HG03558 (cell line): ENCODE results near the gene JCAD.
"Not testable (repeated sequence)": the region's sequence is repeated elsewhere in the genome, so short reads cannot be mapped to it uniquely, and the experiment has no call there.

Experiments used
- ATAC-seq: cut with Tn5 transposase; IDR thresholded peaks from one replicate; pipeline ENCODE4 v1.9.1; 2021; ENCODE audit warnings: moderate number of reproducible peaks; ENCODE audit not compliant: unreplicated experiment; ENCODE audit errors: extremely low read depth

JCAD gene

DNA sequence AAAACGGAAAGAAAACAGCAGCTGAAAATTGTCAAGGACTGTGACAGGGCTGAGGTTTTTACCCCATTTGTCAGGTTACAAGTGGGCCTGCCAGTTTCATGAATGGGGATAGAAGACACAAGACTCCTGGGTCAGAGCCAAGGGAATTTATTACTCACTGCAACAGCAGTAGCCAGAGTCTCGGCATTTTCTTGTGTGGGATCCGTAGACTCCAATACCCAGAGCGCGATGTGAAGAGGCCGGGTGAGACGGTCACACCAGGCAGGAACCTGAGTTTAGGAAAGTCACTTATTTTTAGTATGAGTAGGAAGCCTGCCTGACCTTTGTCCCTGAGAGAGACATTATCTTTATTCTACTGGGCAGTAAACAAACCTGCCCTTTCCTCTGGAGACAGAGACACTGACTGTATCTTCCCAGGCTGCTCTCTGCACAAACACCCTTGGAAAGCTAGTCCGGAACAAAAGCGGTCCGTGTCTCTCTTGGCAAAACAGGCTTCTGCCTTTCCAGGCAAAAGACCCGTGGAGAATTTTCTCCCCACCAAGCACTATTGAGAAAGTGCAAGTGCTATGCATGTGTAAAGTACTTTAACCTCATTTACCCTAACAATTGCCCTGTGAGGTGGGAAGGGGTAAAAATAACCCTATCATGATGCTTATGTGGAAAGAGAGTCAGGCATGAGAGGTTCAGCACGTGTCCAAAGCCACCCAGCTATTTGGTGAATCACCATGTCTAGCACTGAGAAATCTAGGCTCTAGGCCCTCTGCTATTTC lies 58.4 kb downstream of the JCAD start:
- ATAC-seq, result no peak

DNA sequence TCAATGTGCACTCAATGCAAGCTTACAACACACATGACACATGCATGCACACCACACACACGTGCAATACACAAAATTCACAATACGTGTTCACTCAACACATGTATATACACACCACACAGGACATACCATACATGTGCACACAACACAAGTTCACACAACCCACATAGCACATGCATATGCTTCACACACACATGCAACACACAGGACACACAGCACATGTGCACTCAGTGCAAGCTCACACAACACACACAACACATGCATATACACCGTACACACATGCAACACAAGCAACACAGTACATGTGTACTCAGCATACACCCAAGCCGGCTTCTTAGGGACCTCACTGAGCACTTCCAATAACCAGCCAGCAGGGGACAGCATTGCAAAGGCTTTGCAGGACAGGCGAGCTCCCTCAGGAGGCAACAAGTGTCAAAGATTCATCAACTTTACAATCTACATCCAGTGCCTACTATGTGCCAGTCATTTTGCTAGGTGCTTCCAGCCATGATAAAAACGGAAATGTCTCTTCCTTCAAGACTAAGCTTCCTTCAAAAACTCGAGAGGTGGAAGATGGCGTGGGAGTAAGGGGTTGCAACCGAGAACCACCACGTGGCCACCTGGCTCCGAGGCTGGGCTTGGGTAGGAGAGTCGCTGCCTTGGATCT lies 61.1 kb downstream of the JCAD start:
- no peak for ATAC-seq

DNA sequence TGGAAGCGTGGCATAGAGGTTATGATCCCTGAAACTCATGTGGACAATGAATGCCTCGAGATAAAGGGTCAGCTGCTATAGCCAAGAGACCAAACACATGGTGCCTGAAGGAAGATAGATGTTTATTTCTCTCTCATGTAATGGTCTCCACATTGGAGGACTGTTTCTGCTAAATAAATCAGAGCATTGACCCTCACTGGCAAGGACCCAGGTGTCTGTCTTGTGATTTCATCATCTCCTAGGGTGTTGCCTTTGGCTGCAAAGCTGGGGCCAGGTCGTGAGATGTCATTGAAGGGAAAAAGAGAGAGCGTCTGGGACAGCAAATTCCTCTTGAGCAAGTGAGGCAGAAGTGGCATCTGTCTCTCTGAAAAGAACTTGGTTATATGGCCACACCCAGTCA lies 64.6 kb downstream of the JCAD start:
- ATAC-seq, result no peak

DNA sequence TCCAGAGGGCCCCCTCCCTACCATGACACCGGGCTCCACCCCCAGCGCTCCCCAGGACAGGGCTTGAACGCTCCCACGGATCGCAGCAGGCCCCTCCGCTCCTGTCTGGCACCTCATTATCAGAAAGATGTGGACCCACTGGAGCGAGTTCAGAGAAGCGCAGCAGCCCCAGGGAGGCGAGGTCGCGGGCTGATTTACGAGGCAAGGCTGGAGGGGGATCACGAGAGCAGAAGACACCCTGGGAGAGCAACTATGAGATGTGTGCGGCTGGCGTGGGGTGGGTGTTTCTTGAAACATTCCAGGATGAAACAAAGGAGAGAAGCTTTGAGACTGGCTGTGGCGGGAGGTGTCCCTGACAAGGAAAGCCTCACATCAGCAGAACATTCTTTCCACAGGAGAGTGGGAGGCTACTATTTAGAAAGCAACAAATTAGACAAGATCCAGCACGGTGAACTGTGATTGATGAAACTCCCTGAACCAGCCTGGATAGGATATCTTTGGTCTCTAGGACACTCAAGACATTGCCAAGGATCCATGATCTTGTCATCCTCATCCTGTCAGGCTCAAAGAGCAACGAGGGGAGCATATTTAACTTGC lies 66.0 kb downstream of the JCAD start:
- ATAC-seq, result no peak

DNA sequence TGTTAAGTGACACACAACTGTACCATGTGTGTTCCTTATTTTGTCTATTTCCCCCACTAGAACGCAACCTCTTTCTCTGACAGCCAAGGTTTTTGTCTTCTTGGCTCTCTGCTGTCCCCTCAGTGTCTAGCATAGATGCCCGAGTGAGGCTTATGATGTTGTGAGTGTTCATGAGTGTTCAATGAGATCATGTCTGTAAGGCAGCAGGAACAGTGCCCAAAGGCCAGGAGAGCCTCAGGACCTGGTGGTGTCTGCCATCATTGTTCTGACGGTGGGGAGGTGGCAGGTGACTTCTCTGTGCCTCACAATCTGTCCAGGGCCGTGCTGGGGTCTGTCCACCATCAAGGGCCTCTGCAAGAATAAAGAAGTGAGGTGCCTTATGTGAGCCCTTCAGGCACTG lies 66.5 kb downstream of the JCAD start:
- no peak for ATAC-seq

DNA sequence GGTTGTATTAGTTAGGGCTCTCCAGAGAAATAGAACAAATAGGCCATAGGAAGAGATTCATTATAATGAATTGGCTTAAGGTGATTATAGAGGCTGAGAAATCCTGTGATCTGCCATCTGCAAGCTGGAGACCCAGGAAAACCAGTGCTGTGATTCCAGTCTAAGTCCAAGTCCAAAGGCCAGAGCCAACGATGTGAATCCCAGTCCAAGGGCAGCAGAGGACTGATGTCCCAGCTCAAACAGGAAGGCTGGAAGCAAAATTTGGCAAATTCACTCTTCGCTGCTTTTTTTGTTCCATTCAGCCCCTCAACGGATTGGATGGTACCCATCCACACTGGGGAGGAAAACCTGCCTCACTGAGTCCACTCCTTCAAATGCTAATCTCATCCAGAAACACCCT lies 68.0 kb downstream of the JCAD start:
- ATAC-seq, result no peak

DNA sequence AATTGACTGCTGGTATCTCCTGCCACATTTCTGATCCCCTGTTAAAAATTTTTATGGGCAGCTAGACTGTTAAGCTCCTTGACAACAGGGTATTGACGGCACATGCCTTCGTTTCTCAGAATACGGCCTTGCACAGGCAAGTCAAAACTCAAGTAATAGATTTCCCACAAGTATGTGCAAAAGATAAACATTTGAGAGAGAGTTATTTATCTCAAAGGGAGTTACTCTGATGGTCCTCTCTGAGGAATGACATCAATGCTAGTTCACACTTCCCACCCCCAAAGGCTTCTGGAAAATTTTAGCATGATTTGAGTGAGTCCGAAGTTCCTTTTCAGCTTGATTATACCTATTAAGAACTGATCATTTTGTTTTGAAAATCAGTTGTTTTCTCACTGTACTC lies 71.9 kb downstream of the JCAD start:
- no peak for ATAC-seq

DNA sequence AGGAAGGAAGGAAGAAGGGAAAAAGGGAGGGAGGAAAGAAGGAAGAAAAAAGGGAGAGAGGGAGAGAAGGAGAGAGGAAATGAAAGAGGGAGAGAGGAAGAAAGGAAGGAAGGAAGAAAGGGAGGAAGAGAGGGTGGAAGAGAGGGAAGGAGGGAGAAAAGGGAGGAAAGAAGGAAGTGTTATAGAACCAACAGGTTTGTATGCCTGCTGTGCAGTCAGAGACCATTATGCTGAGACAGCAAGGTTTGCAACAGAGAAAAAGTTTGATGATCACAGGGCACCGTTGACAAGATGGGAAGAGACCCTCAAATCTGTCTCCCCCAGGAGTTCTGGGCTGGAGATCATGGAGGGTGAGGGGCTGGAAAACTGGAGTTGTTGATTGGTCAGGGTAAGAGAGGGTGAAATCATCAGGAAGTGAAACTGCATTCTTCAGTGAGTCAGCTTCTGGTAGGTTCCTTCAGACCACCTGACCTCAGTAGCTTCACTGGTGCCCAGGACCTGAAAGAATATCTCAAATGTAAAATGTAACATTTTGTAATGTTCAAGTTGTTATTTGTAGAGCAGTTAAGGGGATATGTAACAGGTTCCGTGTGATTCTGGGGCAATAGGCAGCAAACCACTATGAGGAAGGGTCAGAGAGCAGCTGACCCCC lies 76.3 kb downstream of the JCAD start:
- ATAC-seq, result no peak

DNA sequence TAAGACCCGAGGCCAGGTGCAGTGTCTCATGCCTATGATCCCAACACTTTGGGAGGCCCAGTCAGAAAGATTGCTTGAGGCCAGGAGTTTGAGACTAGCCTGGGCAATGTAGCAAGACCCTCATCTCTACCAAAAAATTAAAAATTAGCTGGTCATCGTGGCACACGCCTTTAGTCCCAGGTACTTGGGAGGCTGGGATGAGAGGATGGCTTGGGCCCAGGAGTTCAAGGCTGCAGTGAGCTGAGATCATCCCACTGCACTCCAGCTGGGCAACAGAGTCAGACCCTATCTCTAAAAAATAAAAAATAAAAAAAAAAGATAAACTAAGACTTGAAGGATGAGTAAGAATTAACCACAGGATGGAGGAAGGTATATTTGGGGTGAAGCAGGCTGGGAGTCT lies 77.9 kb downstream of the JCAD start:
- no peak for ATAC-seq

DNA sequence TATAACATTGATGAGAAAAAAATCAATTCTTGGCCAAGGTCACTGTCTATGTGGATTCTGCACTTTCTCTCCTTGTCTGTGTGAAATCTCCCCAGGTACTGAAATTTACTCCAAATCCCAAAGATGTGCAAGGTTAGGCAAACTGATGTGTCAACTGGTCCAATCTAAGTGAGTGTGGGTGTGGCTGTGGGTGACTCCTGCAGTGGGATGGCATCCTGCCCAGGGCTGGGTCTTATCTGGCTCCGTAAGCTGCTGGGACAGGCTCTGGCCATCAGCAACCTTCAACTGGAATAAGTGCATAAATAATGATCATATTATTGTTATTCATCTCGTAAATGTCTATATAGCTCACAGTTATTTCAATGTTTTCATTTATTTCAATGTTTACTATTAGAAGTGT lies 79.3 kb downstream of the JCAD start:
- ATAC-seq, result no peak

DNA sequence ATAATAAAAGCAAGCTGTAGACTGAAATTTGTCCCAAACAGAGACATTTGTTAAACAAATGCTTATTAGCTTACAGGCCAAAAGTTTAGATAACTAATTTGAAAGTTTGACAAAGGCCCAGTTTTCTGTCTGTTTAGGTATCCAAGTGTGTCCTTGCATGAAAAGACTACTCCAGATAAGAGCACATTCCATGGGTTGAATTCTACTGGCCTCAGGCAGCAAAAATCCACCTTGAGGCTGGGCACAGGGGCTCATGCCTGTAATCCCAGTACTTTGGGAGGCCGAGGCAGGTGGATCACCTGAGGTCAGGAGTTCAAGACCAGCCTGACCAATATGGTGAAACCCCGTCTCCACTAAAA lies 80.0 kb downstream of the JCAD start:
- not testable (repeated sequence) for ATAC-seq

DNA sequence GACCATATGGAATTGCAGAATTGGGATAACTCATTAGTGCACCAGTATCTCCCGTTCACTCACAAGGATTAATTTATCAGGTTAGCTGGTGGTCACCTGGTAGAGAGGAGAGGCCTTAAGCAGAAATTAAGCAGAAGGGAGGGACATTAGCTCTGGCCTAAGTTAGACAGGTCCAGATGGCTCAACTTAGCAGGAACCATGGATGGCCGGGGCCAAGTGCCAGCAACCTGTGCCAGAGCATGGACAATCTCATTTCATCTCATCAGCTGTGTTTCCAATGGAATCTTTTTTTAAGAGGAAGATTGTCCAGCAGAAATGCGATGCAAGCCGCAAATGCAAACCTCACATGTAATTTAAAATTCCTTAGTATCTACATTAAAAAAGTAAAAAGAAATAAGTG lies 82.2 kb downstream of the JCAD start:
- ATAC-seq, result no peak

DNA sequence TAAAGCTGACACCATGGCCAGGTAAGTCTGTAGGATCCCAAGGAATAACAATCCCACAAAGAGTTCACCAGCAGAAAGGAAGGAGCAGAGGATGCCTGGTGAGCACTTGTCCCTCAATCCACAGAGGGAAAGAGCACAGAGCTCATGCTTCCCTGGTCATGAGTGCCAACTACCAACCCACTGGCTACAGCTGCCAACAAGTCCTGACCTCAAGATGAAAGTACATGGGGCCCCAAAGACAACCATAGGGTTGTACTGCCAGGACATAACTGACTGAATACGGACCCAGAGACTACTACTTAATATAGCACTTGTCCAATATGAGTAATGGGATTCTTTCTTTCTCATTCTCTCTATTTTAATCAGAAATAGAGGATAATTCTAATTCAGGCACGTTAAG lies 83.3 kb downstream of the JCAD start:
- ATAC-seq, result no peak

DNA sequence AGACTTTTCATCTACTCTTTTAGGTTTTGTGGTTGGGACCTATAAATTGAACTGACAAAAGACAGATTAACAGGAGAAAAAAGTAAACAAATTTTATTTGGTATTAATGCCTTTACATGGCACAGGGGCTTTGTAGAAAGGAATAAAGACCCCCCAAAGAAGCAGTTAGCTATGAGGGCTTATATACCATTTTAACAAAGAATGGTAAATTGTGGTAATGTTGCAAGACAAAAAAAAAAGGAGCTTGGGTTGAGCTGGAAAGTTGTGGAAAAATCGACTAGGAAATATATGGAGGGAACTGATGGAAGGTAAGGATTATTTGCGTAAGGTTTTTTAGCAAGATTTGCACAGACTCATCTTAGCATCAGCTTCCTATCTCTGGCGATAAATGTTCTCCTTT lies 84.6 kb downstream of the JCAD start:
- no peak for ATAC-seq

DNA sequence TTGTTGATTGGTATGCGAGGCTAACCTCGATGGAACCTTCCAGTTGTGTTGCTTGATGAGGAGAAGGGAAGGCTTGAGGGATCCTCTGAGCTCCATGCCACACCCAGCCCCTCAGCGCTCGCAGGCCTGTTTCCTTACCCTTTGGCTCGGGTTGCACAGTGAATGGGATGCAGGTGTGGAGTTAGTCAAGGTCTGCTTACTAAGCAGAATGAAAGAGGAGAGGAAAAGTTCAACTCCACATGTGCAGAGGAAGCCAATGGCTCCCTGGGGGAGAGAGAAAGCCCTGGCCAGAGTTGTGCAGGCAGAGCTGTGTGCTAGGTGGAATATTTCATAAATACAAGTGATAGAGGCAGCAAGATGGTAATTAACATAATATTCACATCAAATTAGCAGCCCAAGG lies 85.5 kb downstream of the JCAD start:
- ATAC-seq, result no peak

DNA sequence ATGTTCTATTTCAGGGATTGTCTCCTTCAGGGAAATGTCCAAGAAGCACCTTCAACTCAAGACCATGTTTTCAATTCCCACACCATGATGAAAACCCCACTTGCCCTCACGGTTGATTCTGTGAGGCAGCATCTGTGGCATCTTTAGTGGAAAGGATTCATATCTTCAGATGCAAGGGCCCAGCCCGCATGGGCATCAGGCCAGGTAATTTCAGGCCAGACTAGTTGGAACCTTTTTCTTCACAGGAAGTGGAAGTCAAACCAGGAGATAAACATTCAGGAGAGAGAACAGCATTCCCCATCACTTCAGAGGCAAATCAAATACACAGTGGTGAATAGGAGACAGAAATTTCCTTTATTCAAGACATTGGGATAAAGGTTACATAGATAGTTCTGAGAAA lies 88.8 kb downstream of the JCAD start:
- no peak for ATAC-seq

DNA sequence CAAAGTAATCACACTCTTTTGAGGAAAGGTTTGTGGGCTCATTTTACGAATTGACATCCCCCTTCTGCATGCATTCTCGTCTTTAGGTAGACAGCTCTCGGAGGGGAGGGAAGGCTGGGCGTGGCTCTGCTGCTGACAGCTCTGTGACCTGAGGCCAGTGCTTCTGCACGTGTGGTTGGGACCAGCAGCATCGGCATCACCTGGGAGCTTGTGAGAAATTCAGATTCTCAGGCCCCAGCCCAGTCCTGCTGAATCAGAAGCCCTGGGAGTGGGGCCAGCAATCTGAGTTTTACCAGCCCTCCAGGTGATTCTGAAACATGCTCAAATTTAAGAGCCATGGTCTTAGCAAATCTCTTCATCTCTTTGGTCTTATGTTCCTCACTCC lies 89.4 kb downstream of the JCAD start:
- ATAC-seq, result no peak

DNA sequence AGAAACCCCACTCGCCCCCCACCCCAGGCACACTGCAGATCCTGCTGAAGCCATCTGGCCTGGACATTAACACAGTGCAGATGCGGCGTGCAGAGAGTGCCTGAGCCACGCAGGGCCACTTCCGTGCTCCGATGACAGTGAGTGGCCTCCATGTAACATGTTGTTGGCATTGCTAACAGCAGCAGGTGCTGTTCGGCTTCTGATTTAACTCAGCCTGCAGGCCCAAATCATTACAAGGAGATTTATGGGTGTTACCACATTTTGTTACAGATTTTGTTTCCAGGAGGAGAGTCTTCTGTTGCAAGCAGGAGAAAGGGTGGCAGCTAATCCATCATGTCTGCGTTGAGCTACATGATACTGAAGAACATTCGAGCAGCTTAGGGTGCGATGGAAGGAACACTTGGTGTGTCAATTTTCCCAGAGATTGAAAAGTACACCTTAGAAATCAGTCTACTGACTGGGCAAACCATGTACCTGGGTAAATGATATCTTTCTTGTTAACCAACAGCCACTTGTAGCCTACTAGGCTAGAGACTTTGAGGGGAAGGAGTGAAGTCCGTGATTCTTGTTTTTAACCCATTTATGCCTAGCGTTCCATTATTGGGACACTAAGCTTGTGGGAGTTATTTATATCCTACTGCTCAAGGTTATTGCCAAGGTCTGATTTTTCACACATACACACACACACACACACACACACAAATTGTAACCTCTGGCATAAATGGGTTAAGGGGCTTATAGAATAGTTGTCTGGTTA lies 90.0 kb downstream of the JCAD start:
- no peak for ATAC-seq

DNA sequence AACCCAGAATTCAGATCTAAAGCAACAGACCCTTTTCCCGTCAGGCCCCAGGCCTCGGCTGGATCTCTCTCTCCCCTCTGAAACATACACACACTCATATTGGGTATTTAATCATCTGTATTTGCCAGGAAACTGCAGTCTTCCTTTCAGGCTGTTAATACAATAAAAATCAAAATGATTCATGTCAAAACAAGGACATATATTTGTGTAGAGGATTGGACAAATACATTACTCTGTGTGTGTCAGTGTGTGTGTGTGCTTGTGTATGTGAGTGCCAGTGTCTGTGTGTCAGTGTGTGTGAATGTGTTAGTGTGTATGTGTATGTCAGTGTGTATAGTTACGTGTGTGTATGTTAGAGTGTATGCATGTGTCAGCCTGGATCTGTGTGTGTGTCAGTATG lies 90.8 kb downstream of the JCAD start:
- ATAC-seq, result no peak

DNA sequence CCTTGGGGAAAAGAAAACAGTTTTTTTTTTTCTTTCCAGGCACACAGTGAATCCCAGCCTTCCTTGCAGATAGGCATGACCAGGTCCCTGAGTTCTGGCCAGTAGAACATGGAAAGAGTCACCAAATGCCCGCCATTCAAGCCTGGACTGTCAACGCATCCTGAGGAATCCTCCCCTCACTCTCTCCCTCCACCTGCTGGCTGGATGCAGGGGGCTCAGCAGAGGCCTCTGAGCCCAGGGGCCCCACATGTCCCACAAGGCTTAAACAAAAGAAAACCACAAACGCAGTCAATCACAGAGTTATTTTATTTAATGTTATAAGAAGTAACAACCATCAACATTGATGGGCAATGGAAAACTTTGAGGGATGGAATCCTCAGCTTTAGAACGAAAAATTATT lies 93.1 kb downstream of the JCAD start:
- no peak for ATAC-seq
